Liver (tissue), 9 donors: ENCODE data around the gene NIPAL4. TPM values are rescaled to one million over a fixed set of nuclear protein-coding genes. Genes with fewer than 3 reads are reported as not detected.

Experiments used
- DNase-seq: peaks from one replicate; pipeline ENCODE4 v3.0.0-alpha.2; 2017; ENCODE audit warnings: low spot score
- H3K27ac ChIP-seq, 2 donors: one replicate each; pipeline ENCODE4 v1.7.0; 2013; ENCODE audit warnings: inconsistent platforms in 2 of 2, low read length in 2 of 2, control low read depth in 1 of 2, low read depth in 1 of 2, mild to moderate bottlenecking in 1 of 2
- H3K27me3 ChIP-seq, 4 donors: one replicate each; pipeline versions ENCODE4 v1.6.1 to v1.7.0; 2013; ENCODE audit warnings: low read length in 3 of 4, inconsistent platforms in 1 of 4, mild to moderate bottlenecking in 1 of 4, moderate library complexity in 1 of 4; ENCODE audit not compliant: control insufficient read depth in 4 of 4, insufficient read depth in 4 of 4
- H3K36me3 ChIP-seq, 4 donors: one replicate each; pipeline versions ENCODE4 v1.6.1 to v1.7.0; 2013; ENCODE audit warnings: low read length in 3 of 4, mild to moderate bottlenecking in 3 of 4, low read depth in 1 of 4, moderate library complexity in 1 of 4; ENCODE audit not compliant: control insufficient read depth in 4 of 4, insufficient read depth in 3 of 4
- H3K4me1 ChIP-seq, 4 donors: one replicate each; pipeline versions ENCODE4 v1.6.1 to v1.7.0; 2013; ENCODE audit warnings: low read length in 3 of 4, mild to moderate bottlenecking in 3 of 4, moderate library complexity in 1 of 4; ENCODE audit not compliant: control insufficient read depth in 4 of 4, insufficient read depth in 4 of 4
- H3K4me3 ChIP-seq, 3 donors: one replicate each; pipeline versions ENCODE4 v1.6.1 to v1.7.0; 2013; ENCODE audit warnings: low read length in 3 of 3, control low read depth in 1 of 3, low read depth in 1 of 3, mild to moderate bottlenecking in 1 of 3
- H3K9ac ChIP-seq, 2 donors: one replicate each; pipeline ENCODE4 v1.7.0; 2013; ENCODE audit warnings: low read length in 2 of 2, mild to moderate bottlenecking in 2 of 2, moderate library complexity in 2 of 2, control low read depth in 1 of 2, low read depth in 1 of 2
- H3K9me3 ChIP-seq, 4 donors: one replicate each; pipeline versions ENCODE4 v1.6.1 to v1.7.0; 2013; ENCODE audit warnings: low read length in 3 of 4; ENCODE audit not compliant: control insufficient read depth in 4 of 4
- EGR1 ChIP-seq, 2 donors: IDR thresholded peaks; 2 replicates each; pipeline ENCODE4 v1.6.1; 2016 to 2018; ENCODE audit warnings: antibody characterized with exemption in 2 of 2, low read depth in 2 of 2
- FOXA1 ChIP-seq: IDR thresholded peaks from 2 replicates; pipeline ENCODE4 v1.6.1; 2016; ENCODE audit warnings: antibody characterized with exemption
- FOXA2 ChIP-seq: IDR thresholded peaks from 2 replicates; pipeline ENCODE4 v1.6.1; 2016; ENCODE audit warnings: antibody characterized with exemption
- GABPA ChIP-seq, 2 donors: IDR thresholded peaks in 1 of 2; conservative IDR thresholded peaks in 1 of 2; 2 replicates each; pipeline ENCODE4 v1.6.1; 2016; ENCODE audit warnings: antibody characterized with exemption in 2 of 2, mild to moderate bottlenecking in 1 of 2, moderate library complexity in 1 of 2
- HNF4A ChIP-seq, 2 donors: conservative IDR thresholded peaks; 2 replicates each; pipeline ENCODE4 v1.6.1; 2016; ENCODE audit warnings: antibody characterized with exemption in 2 of 2, mild to moderate bottlenecking in 2 of 2
- HNF4G ChIP-seq: IDR thresholded peaks from 2 replicates; pipeline ENCODE4 v1.6.1; 2016; ENCODE audit warnings: antibody characterized with exemption
- JUND ChIP-seq, 2 donors: IDR thresholded peaks; 2 replicates each; pipeline ENCODE4 v1.6.1; 2016; ENCODE audit warnings: antibody characterized with exemption in 2 of 2
- NR2F2 ChIP-seq: IDR thresholded peaks from 2 replicates; pipeline ENCODE4 v1.6.1; 2016; ENCODE audit warnings: antibody characterized with exemption
- RAD21 ChIP-seq, 2 donors: IDR thresholded peaks; 2 replicates each; pipeline ENCODE4 v1.6.1; 2016; ENCODE audit warnings: antibody characterized with exemption in 2 of 2, mild to moderate bottlenecking in 2 of 2
- RXRA ChIP-seq, 2 donors: IDR thresholded peaks; 2 replicates each; pipeline ENCODE4 v1.6.1; 2017 to 2018; ENCODE audit warnings: antibody characterized with exemption in 2 of 2, mild to moderate bottlenecking in 1 of 2
- SP1 ChIP-seq: IDR thresholded peaks from 2 replicates; pipeline ENCODE4 v1.6.1; 2018; ENCODE audit warnings: antibody characterized with exemption, mild to moderate bottlenecking
- TAF1 ChIP-seq: conservative IDR thresholded peaks from 2 replicates; pipeline ENCODE4 v1.6.1; 2016; ENCODE audit warnings: antibody characterized with exemption, mild to moderate bottlenecking
- YY1 ChIP-seq: IDR thresholded peaks from 2 replicates; pipeline ENCODE4 v1.6.1; 2016; ENCODE audit warnings: antibody characterized with exemption, mild to moderate bottlenecking
- ZBTB33 ChIP-seq: IDR thresholded peaks from 2 replicates; pipeline ENCODE4 v1.6.1; 2016; ENCODE audit warnings: antibody characterized with exemption
- WGBS: extraction: QIAGEN DNeasy Blood & Tissue Kit; methylation state at CpG from one replicate; pipeline ENCODE4 v1.1.7; 2013; 5-methylcytosine and 5-hydroxymethylcytosine counted together
- polyA plus RNA-seq, 2 donors: library from polyadenylated mRNA; stranded (reverse) in 1 of 2; unstranded in 1 of 2; fragments of 200-250 nt in 1 of 2; fragments of >200 nt in 1 of 2; fragmentation: Nextera tagmentation in 1 of 2; extraction: Ambion mirVana in 1 of 2; gene quantifications; one replicate each; pipeline versions ENCODE4 v1.2.1 to v1.2.3, GENCODE V29; 2013 to 2015
- total RNA-seq, 2 donors: library from RNA; depleted of rRNA; stranded (reverse); fragments of >200 nt; gene quantifications; one replicate each; pipeline ENCODE4 v1.2.3, GENCODE V29; 2014
- TF ChIP-seq, protein P1 (sequence below): IDR thresholded peaks from 2 replicates; pipeline ENCODE4 v1.6.1; 2016; ENCODE audit warnings: antibody characterized with exemption
- TF ChIP-seq, protein P2 (sequence below): IDR thresholded peaks from 2 replicates; pipeline ENCODE4 v1.6.1; 2016; ENCODE audit warnings: antibody characterized with exemption
- TF ChIP-seq, protein P3 (sequence below): fragments of 150-350 bp; IDR thresholded peaks from 2 replicates; pipeline ENCODE4 v1.5.1; 2017; ENCODE audit warnings: improper control_type of control experiment, low read depth, low read length; ENCODE audit not compliant: missing input control
- TF ChIP-seq, protein P4 (sequence below): IDR thresholded peaks from 2 replicates; pipeline ENCODE4 v1.6.1; 2016; ENCODE audit warnings: antibody characterized with exemption, mild to moderate bottlenecking
- donor health status: healthy.
- donor health status: healthy.
- donor health status: healthy.
- donor health status: healthy.
- donor health status: healthy.

Gene NIPAL4
- total and polyA plus RNA-seq, 4 donors = not detected

- TF ChIP-seq, protein P1, sequence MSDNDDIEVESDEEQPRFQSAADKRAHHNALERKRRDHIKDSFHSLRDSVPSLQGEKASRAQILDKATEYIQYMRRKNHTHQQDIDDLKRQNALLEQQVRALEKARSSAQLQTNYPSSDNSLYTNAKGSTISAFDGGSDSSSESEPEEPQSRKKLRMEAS = no peak
- TF ChIP-seq FOXA2 = no peak
- TF ChIP-seq FOXA1 = no peak
- TF ChIP-seq HNF4G = no peak
- TF ChIP-seq, protein P2, sequence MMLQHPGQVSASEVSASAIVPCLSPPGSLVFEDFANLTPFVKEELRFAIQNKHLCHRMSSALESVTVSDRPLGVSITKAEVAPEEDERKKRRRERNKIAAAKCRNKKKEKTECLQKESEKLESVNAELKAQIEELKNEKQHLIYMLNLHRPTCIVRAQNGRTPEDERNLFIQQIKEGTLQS = no peak
- TF ChIP-seq GABPA (IDR thresholded peaks at IDR 0.05 in 1 of 2, conservative IDR thresholded peaks at IDR 0.05 in 1 of 2) = no peak
- 98% methylated on average over 7 of the region's 7 CpGs for WGBS
- no peaks in the 10 kb centered on the region for H3K27me3 ChIP-seq
- H3K9me3 ChIP-seq = no peaks in the 10 kb centered on the region
- no peak overlapping the region for H3K4me3 ChIP-seq
- no peak for DNase-seq
- no peak overlapping the region for H3K27ac ChIP-seq
- no peaks in the 10 kb centered on the region for H3K4me1 ChIP-seq
- no peaks in the 10 kb centered on the region for H3K36me3 ChIP-seq
- no peak overlapping the region for H3K9ac ChIP-seq
Measured at GRCh38 chr5:157469073-157469472, 9.1 kb downstream of the NIPAL4 start.

GRCh38 chr5:157469687-157470086 lies 9.7 kb downstream of the NIPAL4 start:
- TF ChIP-seq, protein P1 = no peak
- no peak for TF ChIP-seq FOXA1
- no peak for TF ChIP-seq EGR1 (IDR thresholded peaks at IDR 0.05; ENCODE audit: low read depth in 2 of 2)
- TF ChIP-seq, protein P2 = no peak
- no peak for TF ChIP-seq RXRA (IDR thresholded peaks at IDR 0.05)
- TF ChIP-seq RAD21 (IDR thresholded peaks at IDR 0.05) = no peak
- no peak for TF ChIP-seq FOXA2
- no peak for TF ChIP-seq HNF4A (conservative IDR thresholded peaks at IDR 0.05)
- TF ChIP-seq GABPA (IDR thresholded peaks at IDR 0.05 in 1 of 2, conservative IDR thresholded peaks at IDR 0.05 in 1 of 2) = no peak
- no peak for TF ChIP-seq TAF1
- no peak for TF ChIP-seq HNF4G
- TF ChIP-seq, protein P3, sequence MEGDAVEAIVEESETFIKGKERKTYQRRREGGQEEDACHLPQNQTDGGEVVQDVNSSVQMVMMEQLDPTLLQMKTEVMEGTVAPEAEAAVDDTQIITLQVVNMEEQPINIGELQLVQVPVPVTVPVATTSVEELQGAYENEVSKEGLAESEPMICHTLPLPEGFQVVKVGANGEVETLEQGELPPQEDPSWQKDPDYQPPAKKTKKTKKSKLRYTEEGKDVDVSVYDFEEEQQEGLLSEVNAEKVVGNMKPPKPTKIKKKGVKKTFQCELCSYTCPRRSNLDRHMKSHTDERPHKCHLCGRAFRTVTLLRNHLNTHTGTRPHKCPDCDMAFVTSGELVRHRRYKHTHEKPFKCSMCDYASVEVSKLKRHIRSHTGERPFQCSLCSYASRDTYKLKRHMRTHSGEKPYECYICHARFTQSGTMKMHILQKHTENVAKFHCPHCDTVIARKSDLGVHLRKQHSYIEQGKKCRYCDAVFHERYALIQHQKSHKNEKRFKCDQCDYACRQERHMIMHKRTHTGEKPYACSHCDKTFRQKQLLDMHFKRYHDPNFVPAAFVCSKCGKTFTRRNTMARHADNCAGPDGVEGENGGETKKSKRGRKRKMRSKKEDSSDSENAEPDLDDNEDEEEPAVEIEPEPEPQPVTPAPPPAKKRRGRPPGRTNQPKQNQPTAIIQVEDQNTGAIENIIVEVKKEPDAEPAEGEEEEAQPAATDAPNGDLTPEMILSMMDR = no peak
- no peak for TF ChIP-seq SP1
- no peak for TF ChIP-seq NR2F2
- TF ChIP-seq, protein P4, sequence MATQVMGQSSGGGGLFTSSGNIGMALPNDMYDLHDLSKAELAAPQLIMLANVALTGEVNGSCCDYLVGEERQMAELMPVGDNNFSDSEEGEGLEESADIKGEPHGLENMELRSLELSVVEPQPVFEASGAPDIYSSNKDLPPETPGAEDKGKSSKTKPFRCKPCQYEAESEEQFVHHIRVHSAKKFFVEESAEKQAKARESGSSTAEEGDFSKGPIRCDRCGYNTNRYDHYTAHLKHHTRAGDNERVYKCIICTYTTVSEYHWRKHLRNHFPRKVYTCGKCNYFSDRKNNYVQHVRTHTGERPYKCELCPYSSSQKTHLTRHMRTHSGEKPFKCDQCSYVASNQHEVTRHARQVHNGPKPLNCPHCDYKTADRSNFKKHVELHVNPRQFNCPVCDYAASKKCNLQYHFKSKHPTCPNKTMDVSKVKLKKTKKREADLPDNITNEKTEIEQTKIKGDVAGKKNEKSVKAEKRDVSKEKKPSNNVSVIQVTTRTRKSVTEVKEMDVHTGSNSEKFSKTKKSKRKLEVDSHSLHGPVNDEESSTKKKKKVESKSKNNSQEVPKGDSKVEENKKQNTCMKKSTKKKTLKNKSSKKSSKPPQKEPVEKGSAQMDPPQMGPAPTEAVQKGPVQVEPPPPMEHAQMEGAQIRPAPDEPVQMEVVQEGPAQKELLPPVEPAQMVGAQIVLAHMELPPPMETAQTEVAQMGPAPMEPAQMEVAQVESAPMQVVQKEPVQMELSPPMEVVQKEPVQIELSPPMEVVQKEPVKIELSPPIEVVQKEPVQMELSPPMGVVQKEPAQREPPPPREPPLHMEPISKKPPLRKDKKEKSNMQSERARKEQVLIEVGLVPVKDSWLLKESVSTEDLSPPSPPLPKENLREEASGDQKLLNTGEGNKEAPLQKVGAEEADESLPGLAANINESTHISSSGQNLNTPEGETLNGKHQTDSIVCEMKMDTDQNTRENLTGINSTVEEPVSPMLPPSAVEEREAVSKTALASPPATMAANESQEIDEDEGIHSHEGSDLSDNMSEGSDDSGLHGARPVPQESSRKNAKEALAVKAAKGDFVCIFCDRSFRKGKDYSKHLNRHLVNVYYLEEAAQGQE = no peak
- TF ChIP-seq JUND (IDR thresholded peaks at IDR 0.05) = no peak
- TF ChIP-seq YY1 = no peak
- no peak for TF ChIP-seq ZBTB33
- no peaks in the 10 kb centered on the region for H3K9me3 ChIP-seq

More at GRCh38 chr5:157469687-157470086, 9.7 kb downstream of the NIPAL4 start:
- no peaks in the 10 kb centered on the region for H3K36me3 ChIP-seq
- H3K9ac ChIP-seq = no peak overlapping the region
- no peaks in the 10 kb centered on the region for H3K27me3 ChIP-seq
- H3K4me1 ChIP-seq = no peaks in the 10 kb centered on the region
- no peak for DNase-seq
- H3K27ac ChIP-seq = no peak overlapping the region
- WGBS = 65% methylated on average over 7 of the region's 7 CpGs
- no peak overlapping the region for H3K4me3 ChIP-seq
